NCI-H2227 (cell line): ENCODE measurements around the gene USF3.

Source experiments
- DNase-seq: peaks from one replicate; lab custom pipeline; 2025; ENCODE audit not compliant: unreplicated experiment; lab: John Stamatoyannopoulos, UW

The USF3 gene

GRCh38 chr3:113697500-113698090 is 1.2 kb upstream of the USF3 start:
- DNase-seq = no peak

GRCh38 chr3:113696658-113697499 is 437 bp upstream of the USF3 start:
- peak; percentile 97 for DNase-seq

GRCh38 chr3:113695431-113695785 is 1.0 kb downstream of the USF3 start:
- DNase-seq = no peak

GRCh38 chr3:113690482-113690881 is 6.0 kb downstream of the USF3 start:
- no peak for DNase-seq

- DNase-seq = no peak
Measured at GRCh38 chr3:113685956-113686721, 10.3 kb downstream of the USF3 start.

- DNase-seq = no peak
Measured at GRCh38 chr3:113685124-113685523, 11.3 kb downstream of the USF3 start.

- no peak for DNase-seq
Measured at GRCh38 chr3:113684271-113684819, 12.1 kb downstream of the USF3 start.

- no peak for DNase-seq
Measured at GRCh38 chr3:113678773-113679172, 17.7 kb downstream of the USF3 start.

GRCh38 chr3:113677737-113678136 is 18.7 kb downstream of the USF3 start:
- DNase-seq = no peak

- DNase-seq = no peak
Measured at GRCh38 chr3:113676261-113676660, 20.2 kb downstream of the USF3 start.

- DNase-seq = no peak
Measured at GRCh38 chr3:113673593-113673992, 22.8 kb downstream of the USF3 start.

- DNase-seq = no peak
Measured at GRCh38 chr3:113668015-113668414, 28.4 kb downstream of the USF3 start.

GRCh38 chr3:113664523-113665094 is 31.8 kb downstream of the USF3 start:
- no peak for DNase-seq

- DNase-seq = no peak
Measured at GRCh38 chr3:113663761-113664160, 32.7 kb downstream of the USF3 start.

- DNase-seq = no peak
Measured at GRCh38 chr3:113663324-113663750, 33.1 kb downstream of the USF3 start.

GRCh38 chr3:113662824-113663223 is 33.6 kb downstream of the USF3 start:
- DNase-seq = no peak

GRCh38 chr3:113660896-113661295 is 35.5 kb downstream of the USF3 start:
- DNase-seq = no peak

- no peak for DNase-seq
Measured at GRCh38 chr3:113660458-113660857, 36.0 kb downstream of the USF3 start.

- no peak for DNase-seq
Measured at GRCh38 chr3:113659996-113660395, 36.4 kb downstream of the USF3 start.

- no peak for DNase-seq
Measured at GRCh38 chr3:113659101-113659541, 37.3 kb downstream of the USF3 start.

- no peak for DNase-seq
Measured at GRCh38 chr3:113658107-113658506, 38.3 kb downstream of the USF3 start.
